Measurements from ENCODE around the gene E2F7.

Gene E2F7

GRCh38 chr12:77045183-77045582 is 20.2 kb downstream of the E2F7 start:
- no peak for TF ChIP-seq CTCF (IDR thresholded peaks at IDR 0.05)
- H3K27me3 ChIP-seq = no peaks in the 10 kb centered on the region
- no peaks in the 10 kb centered on the region for H3K4me1 ChIP-seq (ENCODE audit: control insufficient read depth in 1 of 2, insufficient read depth in 1 of 2, low read depth in 1 of 2, low read length in 1 of 2)
- no peaks in the 10 kb centered on the region for H3K9me3 ChIP-seq
- H3K36me3 ChIP-seq = peaks cover 72% of the 10 kb centered on the region
- H3K4me3 ChIP-seq (ENCODE audit: low read depth in 1 of 2, low read length in 1 of 2) = no peak overlapping the region
- no peak overlapping the region for H3K27ac ChIP-seq

- no peak for TF ChIP-seq CTCF (IDR thresholded peaks at IDR 0.05)
- Histone ChIP-seq H3K4me3 (ENCODE audit: low read depth in 1 of 2, low read length in 1 of 2) (no peak overlapping the region), H3K4me1 (ENCODE audit: control insufficient read depth in 1 of 2, insufficient read depth in 1 of 2, low read depth in 1 of 2, low read length in 1 of 2) (no peaks in the 10 kb centered on the region), H3K27me3 (no peaks in the 10 kb centered on the region), H3K27ac (no peak overlapping the region), H3K9me3 (no peaks in the 10 kb centered on the region), H3K36me3 (peaks cover 72% of the 10 kb centered on the region)
Observed at GRCh38 chr12:77044721-77045120, 20.6 kb downstream of the E2F7 start.

GRCh38 chr12:77042833-77043232 is 22.5 kb downstream of the E2F7 start:
- H3K4me3 ChIP-seq (ENCODE audit: low read depth in 1 of 2, low read length in 1 of 2) = no peak overlapping the region
- H3K4me1 ChIP-seq (ENCODE audit: control insufficient read depth in 1 of 2, insufficient read depth in 1 of 2, low read depth in 1 of 2, low read length in 1 of 2) = no peaks in the 10 kb centered on the region
- no peaks in the 10 kb centered on the region for H3K9me3 ChIP-seq
- no peak for TF ChIP-seq CTCF (IDR thresholded peaks at IDR 0.05)
- H3K27ac ChIP-seq = no peak overlapping the region
- H3K27me3 ChIP-seq = no peaks in the 10 kb centered on the region
- peaks cover 70% of the 10 kb centered on the region for H3K36me3 ChIP-seq

GRCh38 chr12:77040231-77040630 is 25.1 kb downstream of the E2F7 start:
- Histone ChIP-seq H3K9me3 (no peaks in the 10 kb centered on the region), H3K27me3 (no peaks in the 10 kb centered on the region), H3K27ac (no peak overlapping the region), H3K4me3 (ENCODE audit: low read depth in 1 of 2, low read length in 1 of 2) (no peak overlapping the region), H3K4me1 (ENCODE audit: control insufficient read depth in 1 of 2, insufficient read depth in 1 of 2, low read depth in 1 of 2, low read length in 1 of 2) (no peaks in the 10 kb centered on the region), H3K36me3 (peaks cover 45% of the 10 kb centered on the region)
- no peak for TF ChIP-seq CTCF (IDR thresholded peaks at IDR 0.05)

- H3K4me1 ChIP-seq (ENCODE audit: control insufficient read depth in 1 of 2, insufficient read depth in 1 of 2, low read depth in 1 of 2, low read length in 1 of 2) = peaks cover 0 to 4% of the 10 kb centered on the region in 2 experiments
- H3K27ac ChIP-seq = no peak overlapping the region
Observed at GRCh38 chr12:77035226-77035625, 30.1 kb downstream of the E2F7 start.

More at GRCh38 chr12:77035226-77035625, 30.1 kb downstream of the E2F7 start:
- no peak overlapping the region for H3K4me3 ChIP-seq (ENCODE audit: low read depth in 1 of 2, low read length in 1 of 2)
- no peak for TF ChIP-seq CTCF (IDR thresholded peaks at IDR 0.05)
- H3K36me3 ChIP-seq = peaks cover 24% of the 10 kb centered on the region
- no peaks in the 10 kb centered on the region for H3K9me3 ChIP-seq
- H3K27me3 ChIP-seq = no peaks in the 10 kb centered on the region

Data from neutrophil (primary cell).